ENCODE data around the gene EVA1A.

EVA1A gene, protein sequence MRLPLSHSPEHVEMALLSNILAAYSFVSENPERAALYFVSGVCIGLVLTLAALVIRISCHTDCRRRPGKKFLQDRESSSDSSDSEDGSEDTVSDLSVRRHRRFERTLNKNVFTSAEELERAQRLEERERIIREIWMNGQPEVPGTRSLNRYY

DNA sequence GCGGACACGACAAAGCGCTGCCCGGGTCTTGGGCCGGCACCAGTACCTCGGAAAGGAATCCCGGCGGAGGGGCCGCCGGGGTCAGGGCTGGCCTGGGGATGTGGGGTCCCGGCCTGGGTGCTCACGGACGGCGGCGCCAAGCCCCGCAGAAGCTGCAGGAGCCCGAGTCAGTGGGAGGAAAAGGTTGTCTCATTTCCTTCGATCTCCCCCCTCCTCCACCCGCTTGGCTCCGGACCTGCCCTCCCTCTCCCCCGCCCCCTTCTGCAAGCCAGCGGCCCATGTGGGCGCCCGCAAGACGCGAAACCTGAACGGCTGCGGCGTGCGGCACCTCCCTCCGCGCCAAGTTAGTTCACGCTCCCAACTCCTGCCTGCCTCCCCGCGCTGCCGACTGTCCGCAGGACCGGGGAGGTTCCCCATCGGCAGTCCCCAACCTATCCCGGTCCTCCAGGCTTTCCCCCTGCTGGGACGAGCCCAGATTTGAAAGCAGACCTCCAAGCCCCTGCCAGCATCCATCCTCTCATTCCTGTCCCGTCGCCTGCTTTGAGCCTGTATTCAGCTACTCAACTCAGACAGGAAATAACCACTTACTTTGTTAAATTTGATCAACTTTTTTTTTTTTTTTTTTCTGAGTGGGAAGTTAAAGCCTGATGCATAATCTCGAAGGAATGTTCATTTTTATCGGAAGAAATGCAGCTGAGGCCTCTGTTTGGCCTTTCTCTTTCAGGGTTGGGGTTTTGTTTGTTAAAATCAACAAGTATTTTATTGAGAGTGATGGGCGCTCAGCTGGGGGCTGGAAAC, at the start of gene EVA1A:
Gene EVA1A (minus strand): TSS at position 172 of the 798 bp plus-strand sequence. CDS start 42,799 bp downstream, outside the sequence.
- peak; percentile 5 for DNase-seq (ENCODE audit: low spot score)

DNA sequence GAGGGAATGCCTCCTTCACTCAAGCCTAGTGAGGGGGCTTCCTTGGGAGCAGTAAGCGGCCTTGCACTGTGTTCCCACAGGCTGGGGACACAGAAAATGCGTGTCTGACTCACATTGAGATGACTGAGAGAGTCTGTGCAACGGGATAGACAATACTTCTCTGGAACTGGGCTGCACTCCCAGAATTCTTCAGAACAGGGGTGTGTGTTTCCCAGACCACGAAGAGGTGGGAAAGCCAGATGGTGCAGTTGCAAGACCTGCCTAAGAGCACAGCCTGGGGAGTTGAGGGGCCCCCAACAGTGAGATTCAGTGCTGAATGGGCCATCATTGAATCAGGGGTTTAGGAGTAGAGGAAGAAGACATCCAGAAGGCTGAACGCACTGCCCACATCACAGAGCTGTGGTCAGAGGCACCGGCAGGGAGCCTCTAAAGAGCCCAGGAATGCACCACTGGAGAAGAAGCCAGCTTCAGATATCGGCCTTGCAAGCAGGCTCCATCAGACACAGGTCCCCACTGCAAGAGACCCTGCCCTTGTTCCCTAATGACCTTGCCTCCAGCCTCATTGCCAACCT, 49.3 kb upstream of the EVA1A start:
- no peak for DNase-seq (ENCODE audit: low spot score)

DNA sequence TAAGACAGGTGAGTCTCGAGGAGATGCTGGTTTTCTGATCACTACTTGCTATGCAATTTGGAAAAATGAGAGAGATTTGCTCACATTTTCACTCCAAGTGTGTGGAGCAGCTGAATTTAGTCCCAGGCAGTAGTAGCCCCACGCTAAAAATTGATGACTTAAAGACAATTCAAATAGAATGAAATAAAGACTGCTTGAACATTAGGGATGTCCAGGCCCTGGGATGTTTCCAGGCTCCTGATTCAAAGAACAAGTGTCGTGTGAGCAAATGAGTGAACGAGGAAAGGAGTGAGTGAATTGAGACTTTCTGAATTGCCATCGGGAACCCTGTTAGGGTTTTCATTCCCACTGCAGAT, 48.6 kb upstream of the EVA1A start:
- no peak for DNase-seq (ENCODE audit: low spot score)

DNA sequence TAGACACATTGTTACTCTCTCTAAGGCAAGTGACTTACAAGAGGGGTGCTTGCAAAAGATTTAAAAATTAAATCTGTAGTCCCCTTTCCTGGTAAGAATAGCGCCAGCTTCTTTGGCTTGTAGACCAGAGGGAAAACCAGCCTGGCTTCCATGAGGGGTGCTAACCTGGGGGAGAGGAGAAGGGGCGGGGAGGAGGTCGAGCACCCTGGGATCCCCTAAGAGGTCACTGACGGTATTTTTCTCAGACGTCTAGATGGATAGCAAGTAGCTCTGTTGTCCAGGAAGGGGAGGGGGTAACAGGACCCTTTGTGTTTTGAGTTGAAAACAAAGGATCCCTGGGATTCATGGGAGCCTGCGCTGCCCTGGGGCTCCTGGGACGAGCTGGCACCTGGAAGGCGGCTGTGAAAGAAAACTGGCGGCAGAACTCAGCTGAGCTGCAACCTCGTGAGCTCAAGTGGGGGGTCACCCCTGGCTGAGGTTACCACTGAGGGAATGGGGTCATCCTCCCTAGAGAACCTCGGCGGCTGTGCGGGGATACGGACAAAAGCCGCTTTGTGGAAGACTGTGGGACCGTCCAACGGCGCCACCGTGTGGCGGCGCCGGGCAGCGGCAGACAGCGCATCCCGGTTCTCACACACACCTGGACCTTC, 48.1 kb upstream of the EVA1A start:
- peak; percentile 61 for DNase-seq (ENCODE audit: low spot score)

DNA sequence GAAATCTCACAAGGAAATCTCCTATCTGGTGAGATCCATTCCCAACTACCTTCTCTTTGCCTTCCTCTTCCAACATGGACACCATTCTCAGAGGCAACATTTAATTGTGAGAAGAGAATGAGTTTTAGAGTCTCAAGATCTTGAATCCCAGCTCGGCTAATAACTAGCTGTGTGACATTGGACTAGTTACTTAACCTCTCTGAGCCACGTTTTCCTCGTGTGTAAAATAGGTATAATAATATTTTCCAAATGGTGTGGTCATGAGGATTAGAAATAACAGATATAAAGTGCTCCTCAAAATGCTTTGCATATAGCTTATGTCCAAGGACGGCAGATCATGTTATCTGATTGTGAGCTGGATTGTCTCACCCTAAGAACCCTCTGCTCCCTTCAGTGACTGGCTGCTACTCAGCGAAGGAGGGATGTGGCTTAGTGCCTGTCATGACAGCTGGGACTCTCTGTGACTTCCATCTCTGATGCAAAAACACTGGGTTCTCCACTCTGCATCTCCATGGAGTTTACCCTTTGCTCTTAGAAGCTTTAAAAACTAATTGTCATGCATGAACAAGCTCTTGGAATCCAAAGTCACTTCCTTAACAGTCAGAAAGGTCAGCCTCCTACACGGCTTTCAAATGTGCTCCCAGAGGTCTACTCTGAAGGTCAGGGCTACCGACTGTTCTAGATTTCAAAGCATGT, 47.4 kb upstream of the EVA1A start:
- DNase-seq (ENCODE audit: low spot score) = no peak

DNA sequence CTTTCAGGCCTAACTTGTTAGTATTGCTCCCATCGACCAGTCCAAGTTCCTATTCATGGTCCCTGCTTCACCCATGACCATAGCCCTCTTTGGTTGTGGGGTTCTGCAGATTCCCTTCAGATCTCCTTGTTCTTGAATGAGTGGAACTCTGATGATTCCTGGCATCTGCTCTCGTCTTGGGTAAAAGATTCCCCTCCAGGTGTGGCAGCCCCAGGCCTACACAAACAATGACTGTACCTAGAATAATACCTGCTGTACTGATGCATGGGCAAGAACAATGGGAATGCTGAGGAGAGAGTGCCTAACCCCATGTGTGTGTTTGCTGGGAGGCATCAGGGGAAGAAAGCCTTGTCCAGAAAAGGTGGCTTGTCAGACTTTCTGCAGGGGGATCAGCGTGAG, 46.7 kb upstream of the EVA1A start:
- DNase-seq (ENCODE audit: low spot score) = no peak

DNA sequence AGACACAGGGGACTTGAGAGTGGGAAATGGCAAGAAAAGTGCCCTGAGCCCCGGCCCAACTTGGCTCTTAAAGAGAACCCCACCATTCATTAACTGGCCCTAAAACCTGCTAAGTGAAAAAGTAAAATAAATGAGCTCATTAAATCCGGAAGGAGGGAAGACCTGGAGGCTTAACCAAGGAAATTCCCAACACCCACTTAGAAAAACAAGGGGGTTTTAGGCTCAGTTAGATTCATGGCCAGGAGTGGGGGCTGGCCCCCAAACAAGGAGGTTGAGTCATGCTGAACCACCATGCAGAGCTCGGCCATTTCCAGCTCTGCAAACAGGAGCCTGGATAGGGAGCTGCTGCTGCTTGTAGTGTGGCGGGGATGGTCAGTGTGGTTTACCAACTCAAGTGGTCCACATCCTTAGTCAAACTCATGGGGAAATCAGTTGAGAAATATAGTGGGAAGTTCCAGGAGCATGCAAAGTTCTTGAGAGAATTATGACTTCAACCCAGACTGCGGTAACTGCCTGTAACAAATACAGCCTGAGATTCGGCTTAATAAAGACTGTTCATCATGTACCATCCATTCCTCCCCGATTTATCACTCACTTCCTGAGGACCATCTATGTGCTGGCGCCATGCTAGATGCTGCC, 46.1 kb upstream of the EVA1A start:
- DNase-seq (ENCODE audit: low spot score) = no peak

DNA sequence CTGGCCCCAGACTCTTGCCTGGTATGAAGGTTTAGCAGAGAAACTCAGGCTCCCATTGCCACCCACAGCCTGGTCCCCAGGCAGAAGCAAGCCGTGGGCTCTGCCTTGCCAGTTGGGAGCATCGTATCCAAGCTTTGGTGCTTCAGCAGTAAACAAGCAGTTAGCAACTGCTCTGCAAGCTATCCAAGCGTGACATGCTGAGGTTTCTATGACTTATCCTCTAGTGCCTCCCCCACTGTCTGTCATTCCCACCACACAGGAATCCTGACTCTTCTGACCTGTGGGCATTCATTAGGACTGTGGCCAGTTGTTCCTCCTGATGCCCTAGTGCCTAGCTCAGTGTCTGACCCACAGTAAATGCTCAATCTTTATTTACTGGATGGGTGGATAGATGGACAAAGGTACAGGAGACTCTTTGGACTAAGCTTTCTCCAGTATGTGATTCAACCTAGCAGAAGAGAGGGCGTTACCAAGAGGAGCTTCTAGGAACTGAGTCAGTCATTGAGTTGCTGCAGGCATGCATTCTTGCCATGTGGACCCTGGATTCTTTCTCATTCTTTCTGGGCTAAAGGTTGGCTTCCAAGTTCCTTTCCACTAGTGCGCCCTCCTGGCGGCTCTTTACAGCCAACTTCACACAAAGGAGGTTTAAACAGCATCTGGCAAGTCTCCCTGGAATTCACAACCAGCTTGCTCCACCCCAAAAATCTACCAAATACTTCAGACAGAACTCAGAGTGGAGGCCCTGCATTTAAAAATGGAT, 45.2 kb upstream of the EVA1A start:
- DNase-seq (ENCODE audit: low spot score) = no peak

DNA sequence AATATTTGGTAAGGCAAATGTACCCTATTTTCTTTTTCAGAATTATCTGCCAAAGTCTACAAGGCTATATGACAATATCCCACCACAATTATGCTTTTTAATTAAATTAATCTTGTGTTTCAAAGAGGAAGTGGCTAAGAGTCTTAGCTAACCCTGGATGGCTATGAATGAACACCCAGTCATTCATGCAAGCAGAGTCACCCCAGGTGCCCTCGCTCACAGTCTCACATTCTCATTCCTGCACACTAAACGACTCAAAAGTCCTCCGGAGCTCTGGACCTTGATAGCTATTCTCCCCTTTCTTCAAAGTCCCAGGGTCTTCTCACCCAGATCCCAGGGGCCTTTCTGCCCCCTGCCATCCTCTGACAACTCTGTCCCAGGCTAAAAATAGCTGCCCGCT, 43.7 kb upstream of the EVA1A start:
- DNase-seq (ENCODE audit: low spot score) = no peak

DNA sequence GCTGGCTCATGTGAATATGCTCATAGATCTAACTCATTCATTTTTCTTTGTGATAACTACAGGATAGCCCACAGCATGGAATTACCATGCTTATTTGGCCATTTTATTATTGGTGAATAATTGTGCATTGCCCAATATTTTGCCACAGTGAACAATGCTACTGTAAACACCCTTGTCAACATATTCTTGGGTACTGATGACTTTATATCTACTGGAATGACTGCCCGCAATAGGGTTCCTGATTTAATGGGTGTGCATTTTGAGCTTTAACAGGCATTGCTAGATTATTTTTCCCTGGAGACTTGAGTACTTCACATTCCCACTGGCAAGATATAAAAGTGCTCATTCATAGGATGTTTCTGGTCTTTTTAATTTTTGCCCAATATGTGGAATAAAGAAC, 42.7 kb upstream of the EVA1A start:
- no peak for DNase-seq (ENCODE audit: low spot score)

DNA sequence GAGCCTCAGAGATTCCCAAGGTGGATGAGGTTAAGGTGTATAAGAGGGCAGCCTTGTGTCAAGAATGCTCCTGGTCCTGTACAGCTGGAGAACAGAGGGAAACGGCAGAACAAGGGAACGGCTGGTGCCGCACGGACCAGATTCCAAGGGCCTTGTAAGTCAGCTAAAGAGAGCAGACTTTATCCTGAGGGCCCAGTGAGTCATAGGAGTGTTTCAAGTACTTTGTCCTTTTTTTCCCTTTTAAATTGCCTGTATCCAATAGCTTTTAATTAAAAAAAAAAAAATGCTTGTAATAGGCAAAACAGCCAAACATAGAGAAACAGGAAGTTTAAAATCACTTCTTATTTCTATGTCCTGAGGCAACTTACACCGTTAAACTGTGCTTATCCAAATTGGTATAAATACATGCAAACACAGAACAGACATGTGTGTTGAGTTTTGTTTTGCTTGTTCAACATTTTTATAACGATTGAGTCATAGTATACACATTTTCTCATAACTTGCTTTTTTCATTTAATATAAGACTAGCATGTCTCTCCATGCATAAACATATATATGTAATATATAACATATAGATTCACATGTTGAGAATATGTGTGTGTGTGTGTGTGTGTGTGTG, 42.1 kb upstream of the EVA1A start:
- DNase-seq (ENCODE audit: low spot score) = no peak

DNA sequence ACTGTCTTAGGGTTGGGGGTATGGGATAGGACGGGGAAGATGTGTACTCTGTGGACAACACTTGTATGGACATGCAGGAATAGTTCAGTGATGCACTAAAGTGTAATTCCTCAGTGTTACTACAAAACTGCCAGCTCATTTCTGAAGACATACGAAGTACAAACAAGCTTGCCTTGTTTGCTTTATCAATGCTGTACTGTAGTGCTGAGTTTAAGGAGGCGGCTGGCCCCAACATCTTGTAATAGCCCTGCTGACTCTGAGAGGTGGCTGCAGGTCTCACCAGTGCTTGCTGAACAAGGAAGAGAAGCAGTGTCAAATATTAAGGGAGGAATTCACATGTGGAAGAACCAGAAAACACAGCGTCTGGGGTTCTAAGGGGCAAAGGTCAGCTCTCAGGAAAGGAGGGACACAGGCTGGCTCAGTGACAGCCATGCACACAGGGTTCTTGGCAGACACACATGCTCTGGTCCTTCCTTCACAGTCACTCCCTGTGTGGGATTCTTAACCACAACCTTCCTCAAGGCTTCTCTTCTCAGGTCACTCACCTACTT, 39.8 kb upstream of the EVA1A start:
- no peak for DNase-seq (ENCODE audit: low spot score)

DNA sequence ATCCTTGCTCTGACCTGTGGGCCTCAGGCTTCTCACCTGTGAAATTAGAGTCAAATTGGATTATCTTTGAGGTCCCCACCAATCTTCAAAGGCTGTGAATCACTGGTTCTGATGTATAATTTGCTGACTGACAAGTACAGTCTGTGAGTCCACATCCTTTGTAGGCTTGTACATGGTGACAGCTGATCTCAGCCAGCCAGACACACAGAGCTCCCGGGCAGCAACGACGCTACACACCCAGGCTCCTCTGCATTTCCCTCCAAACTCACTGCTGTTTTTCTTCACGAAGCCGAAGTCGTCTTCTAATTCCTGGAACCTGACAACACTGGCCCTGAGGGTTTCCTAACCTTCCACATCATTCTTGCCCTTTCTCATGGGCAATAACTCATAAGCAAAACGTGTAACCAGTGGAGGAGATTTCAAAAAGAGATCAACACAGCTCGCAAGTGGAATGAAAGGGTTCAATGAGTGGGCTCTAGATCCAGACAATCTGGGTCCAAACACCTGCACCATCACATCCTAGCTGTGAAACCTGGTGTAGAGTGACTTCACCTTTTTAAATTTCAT, 37.9 kb upstream of the EVA1A start:
- no peak for DNase-seq (ENCODE audit: low spot score)

DNA sequence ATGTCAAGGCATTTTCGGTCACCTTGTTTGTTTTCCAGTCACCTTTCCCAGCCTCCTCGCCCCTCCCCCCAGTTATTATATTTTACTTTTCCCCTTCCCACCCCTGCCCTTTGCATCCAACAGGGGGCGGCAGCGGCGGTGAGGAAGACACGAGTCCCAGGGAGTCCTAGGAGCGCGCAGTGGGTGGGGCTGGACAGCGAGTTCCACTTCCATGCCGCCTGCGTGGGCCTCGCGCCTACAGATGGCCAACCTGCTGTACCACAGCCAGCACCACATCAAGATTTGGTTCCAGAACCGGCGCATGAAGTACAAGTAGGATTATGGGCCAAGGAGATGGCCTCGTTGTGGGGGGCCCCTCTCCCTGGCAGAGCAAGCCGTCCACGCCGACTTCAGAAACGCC, 37.2 kb upstream of the EVA1A start:
- DNase-seq (ENCODE audit: low spot score) = no peak

DNA sequence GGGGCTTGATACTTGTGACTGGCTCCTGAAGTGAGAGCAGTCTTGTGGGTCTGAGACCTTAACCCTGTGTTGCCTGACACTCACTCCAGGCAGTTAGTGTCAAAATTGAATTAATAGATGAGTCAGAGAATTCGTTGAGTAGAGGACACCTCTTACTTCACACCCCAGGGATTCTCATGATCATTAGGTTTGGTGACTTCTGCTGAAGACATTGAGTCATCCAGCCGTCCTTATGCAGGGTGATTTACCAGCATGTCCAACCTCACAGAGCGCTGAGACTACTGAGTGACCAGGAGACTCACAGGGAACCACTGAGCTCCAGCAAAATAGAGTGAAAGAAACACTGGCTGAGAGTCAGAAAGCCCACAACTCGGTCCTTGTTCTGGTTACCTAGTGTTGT, 36.0 kb upstream of the EVA1A start:
- no peak for DNase-seq (ENCODE audit: low spot score)

DNA sequence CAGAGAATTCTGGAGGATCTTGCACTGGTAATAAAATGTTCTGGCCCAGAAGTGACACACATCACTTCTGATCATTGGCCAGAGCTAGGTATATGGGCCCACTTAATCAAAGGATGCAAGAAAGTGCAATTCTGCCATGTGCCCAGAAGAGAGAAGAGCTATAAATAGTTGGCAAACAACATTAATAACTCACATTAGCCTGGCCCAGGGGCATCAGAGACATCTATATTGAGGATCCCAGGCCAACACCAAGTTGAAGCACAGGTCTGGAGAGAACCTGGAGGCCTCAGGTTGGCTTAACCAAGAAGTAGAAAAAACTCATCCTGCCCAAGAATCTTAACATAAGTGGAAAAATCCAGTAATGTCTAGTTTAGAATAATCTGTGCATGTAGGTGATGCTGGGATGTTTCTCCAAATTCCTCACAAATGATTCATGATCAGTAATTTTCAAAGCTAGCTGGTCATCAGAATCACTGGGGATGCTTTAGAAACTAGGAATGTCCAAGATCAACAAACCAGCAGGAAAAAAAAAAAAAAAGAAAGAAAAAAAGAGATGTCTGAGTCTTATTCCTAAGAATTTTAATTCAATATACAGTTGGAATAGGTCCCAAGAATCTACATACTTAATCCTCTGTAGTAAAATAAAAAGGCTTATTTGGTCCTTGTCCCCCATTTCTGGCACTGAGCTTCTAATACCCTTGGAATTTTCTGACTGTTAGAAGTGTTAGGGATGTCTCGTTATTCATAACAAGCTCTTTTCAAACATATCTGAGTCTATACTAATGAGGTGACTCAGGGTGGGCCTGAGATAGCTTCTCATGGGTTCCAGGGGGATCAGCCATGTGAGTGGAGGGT, 35.0 kb upstream of the EVA1A start:
- no peak for DNase-seq (ENCODE audit: low spot score)

DNA sequence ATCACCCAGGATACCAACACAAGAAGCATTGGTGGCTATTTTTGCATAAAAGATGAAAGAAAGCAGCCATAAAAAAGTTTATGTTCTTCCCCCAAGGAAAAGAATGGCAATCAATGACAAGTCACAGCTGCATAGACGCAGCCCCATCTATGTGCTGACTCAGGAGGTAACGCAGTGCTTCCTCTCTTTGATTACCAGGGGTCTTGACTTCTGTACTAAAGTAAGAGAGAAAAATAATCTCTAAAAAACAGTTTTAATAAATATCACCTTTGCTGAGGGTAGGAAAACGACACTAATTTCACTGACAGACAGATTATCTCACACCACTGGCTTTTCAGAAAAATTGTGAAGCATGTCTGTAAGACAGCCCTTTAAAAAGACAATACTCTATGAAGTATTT, 33.9 kb upstream of the EVA1A start:
- DNase-seq (ENCODE audit: low spot score) = no peak

DNA sequence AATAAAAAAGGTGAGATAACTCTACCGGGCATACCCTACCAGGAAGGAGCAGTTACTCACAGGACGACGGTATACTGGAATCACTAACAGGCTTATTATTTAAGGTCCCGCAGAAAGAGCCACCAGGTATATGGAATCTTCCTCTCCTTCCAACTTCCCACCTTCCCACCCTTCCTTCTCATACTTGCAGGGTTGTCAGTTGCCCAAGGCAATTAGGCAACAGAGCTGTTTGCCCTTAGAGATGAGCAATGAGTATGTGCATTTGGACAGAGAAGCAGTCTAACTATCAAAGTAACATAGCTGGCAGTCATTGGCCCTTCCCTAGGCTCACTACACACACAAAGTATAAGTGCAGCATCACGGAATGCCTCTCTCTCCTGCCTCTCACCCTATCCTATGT, 32.1 kb upstream of the EVA1A start:
- no peak for DNase-seq (ENCODE audit: low spot score)

DNA sequence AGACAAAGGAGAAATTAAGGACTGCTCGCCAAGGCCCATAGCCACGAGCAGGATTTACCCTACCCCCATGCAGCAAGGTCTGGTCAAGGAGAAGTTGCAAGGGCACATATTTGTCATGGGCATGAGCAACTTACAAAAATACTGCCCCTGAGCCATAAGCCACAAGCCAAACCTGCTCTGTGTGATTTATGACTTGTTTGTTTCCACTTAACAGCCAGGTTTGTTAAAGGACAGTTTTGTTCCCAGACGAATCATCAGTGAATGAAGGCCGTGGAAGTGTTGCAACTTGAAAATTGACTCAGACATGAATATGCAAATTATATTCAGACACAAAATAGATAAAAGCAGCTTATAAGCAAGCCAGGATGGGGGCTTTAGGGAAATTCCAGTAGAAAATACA, 31.3 kb upstream of the EVA1A start:
- no peak for DNase-seq (ENCODE audit: low spot score)
